Mononuclear cell (primary cell): Measurements from ENCODE around the gene SMIM13. TPM values are rescaled to one million over a fixed set of nuclear protein-coding genes. Genes with fewer than 3 reads are reported as not detected.

Experiments
- H3K27me3 ChIP-seq: 2 replicates; pipeline ENCODE4 v1.6.0; 2011; ENCODE audit warnings: low read length, control low read depth; ENCODE audit not compliant: insufficient read depth
- H3K4me1 ChIP-seq: 2 replicates; pipeline ENCODE4 v1.5.1; 2011; ENCODE audit warnings: mild to moderate bottlenecking, low read length, control low read depth; ENCODE audit not compliant: insufficient read depth
- H3K4me3 ChIP-seq: 2 replicates; pipeline ENCODE4 v1.5.1; 2011; ENCODE audit warnings: mild to moderate bottlenecking, low read length, moderate library complexity
- H3K9me3 ChIP-seq: 2 replicates; pipeline ENCODE4 v1.5.1; 2011; ENCODE audit warnings: low read depth, mild to moderate bottlenecking, control low read depth, low read length
- total RNA-seq: library from RNA; depleted of rRNA; stranded (reverse); fragments of >200 nt; gene quantifications from one replicate; pipeline ENCODE4 v1.2.3, GENCODE V29; 2012

Gene SMIM13
- total RNA-seq, 1 donor, result 4.2 TPM

DNA sequence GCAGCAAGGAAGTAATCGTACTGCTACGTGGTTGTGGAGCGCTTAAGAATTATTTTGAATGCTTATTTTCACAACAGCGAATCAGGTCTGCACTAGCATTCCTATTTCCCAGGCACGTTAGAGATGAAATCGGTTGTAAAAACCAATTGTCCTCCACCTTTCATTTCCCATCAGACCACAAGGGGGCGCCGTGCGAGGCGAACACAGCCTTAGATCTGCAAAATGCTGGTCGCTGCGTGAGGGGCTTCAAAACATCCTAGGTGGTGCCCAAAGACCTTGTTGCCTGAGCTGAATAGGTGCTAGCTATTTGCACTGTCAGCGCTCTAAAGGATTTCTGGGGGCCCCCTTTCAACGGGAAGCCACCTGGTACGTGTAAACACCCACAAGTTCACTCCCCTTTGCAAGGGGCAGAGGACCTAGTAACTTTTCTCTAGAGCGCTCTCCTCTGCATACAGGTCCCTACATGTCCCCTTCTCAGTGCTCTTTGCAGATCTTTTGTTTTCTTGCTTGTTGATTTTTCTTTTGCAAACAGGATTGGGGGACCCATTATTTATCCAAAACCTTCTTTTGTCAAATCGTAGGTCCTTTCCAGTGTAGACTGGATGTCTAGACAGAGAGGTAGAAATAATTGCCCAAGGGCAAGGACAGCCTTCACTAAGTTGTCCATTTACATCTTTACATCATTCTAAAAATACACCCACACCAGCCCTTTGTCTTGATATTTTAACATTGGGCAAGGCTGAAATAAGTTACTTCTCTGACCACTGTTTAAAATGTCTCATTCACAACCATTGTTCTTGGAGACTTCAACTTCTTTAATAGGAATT lies 79.1 kb downstream of the SMIM13 start:
- H3K4me1 ChIP-seq, result peaks cover 9% of the 10 kb centered on the region
- no peak overlapping the region for H3K4me3 ChIP-seq
- H3K9me3 ChIP-seq, result no peaks in the 10 kb centered on the region
- H3K27me3 ChIP-seq, result no peaks in the 10 kb centered on the region

GRCh38 chr6:11174242-11174611 lies 80.6 kb downstream of the SMIM13 start:
- Histone ChIP-seq H3K27me3 (no peaks in the 10 kb centered on the region), H3K9me3 (no peaks in the 10 kb centered on the region), H3K4me3 (no peak overlapping the region), H3K4me1 (peaks cover 9% of the 10 kb centered on the region)

DNA sequence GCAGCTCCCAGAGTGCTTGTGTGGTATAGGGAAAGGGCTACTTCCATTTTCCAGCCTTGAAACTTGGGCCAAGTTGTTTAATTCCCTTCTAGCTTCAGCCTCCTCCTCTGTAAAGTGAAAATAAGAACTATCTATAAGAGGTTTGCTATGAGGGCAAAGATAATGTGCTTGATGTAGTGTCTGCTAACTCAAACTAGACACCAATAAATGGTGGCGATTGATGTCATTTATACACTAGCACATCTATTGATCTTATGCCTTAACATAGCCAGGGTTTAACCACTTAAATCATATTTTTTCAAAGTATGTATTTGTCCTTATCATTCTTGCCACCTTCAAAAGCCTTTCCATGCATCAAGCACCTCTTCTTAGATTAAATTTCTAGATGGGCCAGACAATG lies 83.6 kb downstream of the SMIM13 start:
- H3K4me3 ChIP-seq, result no peak overlapping the region
- peaks cover 6% of the 10 kb centered on the region for H3K4me1 ChIP-seq
- no peaks in the 10 kb centered on the region for H3K27me3 ChIP-seq
- no peaks in the 10 kb centered on the region for H3K9me3 ChIP-seq

DNA sequence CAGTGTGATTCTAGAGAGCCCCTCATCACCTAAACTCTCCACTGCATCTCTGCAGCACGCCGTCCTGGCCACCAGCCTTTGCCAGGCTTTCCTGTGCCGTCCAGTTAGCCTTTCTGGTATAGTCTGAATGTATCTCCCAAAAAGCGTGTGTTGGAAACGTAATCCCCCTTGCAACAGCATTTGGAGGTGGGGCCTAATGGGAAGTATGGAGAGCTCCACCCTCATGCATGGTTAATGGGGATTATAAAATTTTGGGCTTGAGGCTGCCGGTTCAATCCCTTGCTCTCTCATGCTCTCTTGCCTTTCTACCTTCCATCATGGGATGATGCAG lies 85.4 kb downstream of the SMIM13 start:
- Histone ChIP-seq H3K9me3 (no peaks in the 10 kb centered on the region), H3K27me3 (no peaks in the 10 kb centered on the region)

DNA sequence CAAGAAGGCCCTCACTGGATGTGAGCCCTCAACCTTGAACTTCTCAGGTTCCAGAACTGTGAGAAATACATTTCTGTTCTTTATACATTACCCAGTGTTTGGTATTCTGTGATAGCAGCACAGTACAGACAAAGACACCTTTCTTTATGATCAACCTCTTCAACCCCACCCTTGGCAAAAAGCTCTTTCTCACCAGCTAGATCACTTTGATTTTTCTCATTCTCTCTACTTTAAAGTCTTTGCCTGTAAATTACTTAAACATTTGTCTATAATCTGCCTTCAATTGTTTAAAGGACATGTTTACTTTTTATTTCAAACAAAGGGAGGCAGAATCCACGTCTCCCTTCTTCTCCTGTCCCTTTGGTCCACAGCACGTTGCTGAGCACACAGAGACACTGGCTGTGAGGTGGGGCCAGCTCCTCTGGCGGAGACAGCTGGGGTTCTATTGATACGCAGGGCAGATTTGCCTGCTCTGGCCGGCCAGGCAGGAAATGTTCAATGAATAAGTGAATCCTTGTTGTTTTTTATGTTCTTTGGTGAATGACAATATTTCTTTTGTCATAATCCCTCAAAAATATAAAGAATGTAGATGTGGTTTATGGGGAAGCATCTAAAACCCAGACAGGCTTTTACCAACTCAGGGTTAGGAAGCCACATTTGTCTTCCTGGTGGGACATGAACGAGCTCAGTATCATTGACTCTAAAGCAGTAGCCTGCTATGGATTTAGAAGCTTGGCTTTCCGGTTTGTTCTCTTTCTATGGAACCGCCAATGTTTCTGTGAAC lies 86.0 kb downstream of the SMIM13 start:
- Histone ChIP-seq H3K4me1 (no peaks in the 10 kb centered on the region), H3K27me3 (no peaks in the 10 kb centered on the region), H3K4me3 (no peak overlapping the region), H3K9me3 (no peaks in the 10 kb centered on the region)

More for the DNA sequence above, 85.4 kb downstream of the SMIM13 start:
- Histone ChIP-seq H3K4me3 (no peak overlapping the region), H3K4me1 (no peaks in the 10 kb centered on the region)

DNA sequence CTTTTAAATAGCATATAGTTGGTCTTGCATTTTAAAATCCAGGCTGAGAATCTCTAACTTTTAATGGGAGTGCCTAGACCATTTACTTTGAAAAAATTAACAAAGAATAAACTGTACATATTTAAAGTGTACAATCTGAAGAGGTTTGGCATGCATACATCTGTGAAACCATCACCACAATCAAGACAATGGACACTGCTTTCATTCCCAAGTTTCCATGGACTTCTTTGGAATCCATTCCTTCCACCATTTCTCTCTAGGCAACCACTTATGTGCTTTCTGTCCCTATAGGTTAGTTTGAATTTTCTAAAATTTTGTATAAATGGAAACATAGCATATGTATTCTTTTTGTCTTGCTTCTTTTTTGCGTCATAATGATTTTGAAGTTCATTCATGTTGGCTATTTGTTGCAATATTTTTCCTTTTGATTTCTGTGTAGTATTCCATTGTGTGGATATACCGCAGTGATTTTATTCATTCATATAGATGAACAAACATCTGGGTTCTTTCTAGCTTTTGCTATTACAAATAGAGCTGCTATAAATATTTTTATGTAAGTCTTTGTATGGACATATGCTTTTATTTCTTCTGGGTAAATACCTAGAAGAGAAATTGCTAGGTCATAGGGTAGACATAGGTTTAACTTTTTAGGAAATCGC lies 88.0 kb downstream of the SMIM13 start:
- no peaks in the 10 kb centered on the region for H3K27me3 ChIP-seq

DNA sequence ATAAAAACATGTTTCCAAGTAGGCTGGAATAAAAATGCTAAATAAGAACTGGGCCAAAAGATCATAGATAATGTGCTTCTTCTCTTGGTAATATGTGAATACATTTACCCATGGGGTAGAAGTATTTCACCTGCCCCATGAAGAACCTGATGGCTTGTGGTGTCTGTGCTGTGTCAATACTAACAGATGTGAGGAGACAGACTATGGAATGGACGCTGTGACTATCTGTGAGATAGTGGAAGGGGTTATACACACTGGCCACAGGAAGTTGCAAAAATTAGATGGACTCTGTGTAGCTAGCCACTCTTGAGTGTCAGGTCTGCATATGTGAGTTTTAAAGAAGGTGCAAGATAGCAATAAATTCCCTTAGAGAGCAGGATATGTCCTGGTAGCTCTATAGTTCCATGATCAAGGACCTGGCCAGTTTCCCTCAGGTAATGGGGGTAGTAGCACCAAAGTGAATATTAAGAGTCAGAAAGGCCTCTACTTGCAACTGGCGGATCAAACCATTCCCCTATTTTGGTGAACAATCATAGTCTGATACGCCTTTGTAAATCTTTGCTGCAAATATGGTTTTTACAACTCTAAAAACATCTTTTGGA lies 90.2 kb downstream of the SMIM13 start:
- Histone ChIP-seq H3K27me3 (no peaks in the 10 kb centered on the region), H3K9me3 (no peaks in the 10 kb centered on the region), H3K4me3 (no peak overlapping the region), H3K4me1 (no peaks in the 10 kb centered on the region)

More for the DNA sequence above, 88.0 kb downstream of the SMIM13 start:
- no peaks in the 10 kb centered on the region for H3K4me1 ChIP-seq
- no peaks in the 10 kb centered on the region for H3K9me3 ChIP-seq
- no peak overlapping the region for H3K4me3 ChIP-seq

DNA sequence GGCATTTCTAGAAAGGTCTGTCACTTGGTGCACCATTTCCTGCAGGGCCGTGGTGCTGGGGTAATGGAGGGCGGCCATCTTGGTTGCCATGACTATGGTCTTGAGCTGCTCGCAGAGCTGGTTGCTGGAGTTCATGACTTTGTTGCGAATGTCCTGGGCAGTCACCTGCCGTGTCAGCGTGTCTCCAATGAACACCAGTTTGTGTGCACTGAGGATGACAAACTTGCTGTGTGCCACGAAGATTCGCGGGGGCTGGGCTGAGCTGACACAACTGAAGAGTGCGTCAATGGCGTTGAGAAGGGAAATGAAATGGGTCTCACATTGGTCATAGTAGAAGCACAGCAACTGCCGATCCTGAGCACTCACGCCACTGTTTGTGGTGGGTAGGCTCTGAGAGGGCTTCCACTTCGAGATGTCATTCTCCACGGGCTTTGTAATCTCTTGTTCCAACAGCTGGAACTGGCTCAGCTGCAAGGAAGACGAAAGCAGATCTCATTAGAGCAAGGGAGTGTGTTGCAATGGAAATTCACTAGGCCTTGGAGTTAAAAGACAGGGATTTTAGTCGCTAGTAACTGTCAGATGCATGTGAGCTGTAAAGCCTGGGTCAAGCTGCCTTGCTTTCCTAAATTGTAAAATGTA lies 91.7 kb downstream of the SMIM13 start:
- Histone ChIP-seq H3K4me1 (no peaks in the 10 kb centered on the region), H3K9me3 (no peaks in the 10 kb centered on the region), H3K27me3 (no peaks in the 10 kb centered on the region), H3K4me3 (no peak overlapping the region)

- no peaks in the 10 kb centered on the region for H3K27me3 ChIP-seq
- no peaks in the 10 kb centered on the region for H3K9me3 ChIP-seq
These were observed 93.7 kb downstream of the SMIM13 start for GRCh38 chr6:11187301-11187700.

More at GRCh38 chr6:11187301-11187700, 93.7 kb downstream of the SMIM13 start:
- Histone ChIP-seq H3K4me3 (no peak overlapping the region), H3K4me1 (no peaks in the 10 kb centered on the region)

Other genes with a start within 250 kb of the SMIM13 start
- not detected for gene GCM2, start 211.8 kb upstream of the SMIM13 start, total RNA-seq
- not detected for gene SYCP2L, start 206.8 kb upstream of the SMIM13 start, total RNA-seq
- gene ELOVL2, start 49.5 kb upstream of the SMIM13 start, total RNA-seq, result not detected
- gene ERVFRD-1, start 17.9 kb downstream of the SMIM13 start, total RNA-seq, result 0.10 TPM
- 42.4 TPM for gene NEDD9, start 138.8 kb downstream of the SMIM13 start, total RNA-seq